Lung (tissue), 12 donors: ENCODE measurements around the gene ZNF14. TPM values are rescaled to one million over a fixed set of nuclear protein-coding genes. Genes with fewer than 3 reads are reported as not detected.
"Not testable (repeated sequence)": the region's sequence is repeated elsewhere in the genome, so short reads cannot be mapped to it uniquely, and the experiment has no call there.

Source experiments
- ATAC-seq: fragments of 200-7000 bp; cut with Tn5 transposase; one replicate; pipeline ENCODE4 v1.9.1; 2020; ENCODE audit warnings: moderate number of reproducible peaks; ENCODE audit not compliant: insufficient read depth, low FRiP score
- DNase-seq, 3 donors: peaks; one replicate each; pipeline ENCODE4 v3.0.0-alpha.2; 2013 to 2017
- H3K27ac ChIP-seq, 2 donors: one replicate each; pipeline ENCODE4 v1.5.1; 2013; ENCODE audit warnings: mild to moderate bottlenecking in 2 of 2, moderate library complexity in 2 of 2, control low read depth in 1 of 2, inconsistent platforms in 1 of 2, low read depth in 1 of 2, low read length in 1 of 2
- H3K27me3 ChIP-seq, 3 donors: one replicate each; pipeline ENCODE4 v1.5.1; 2013; ENCODE audit warnings: low read length in 2 of 3; ENCODE audit not compliant: control insufficient read depth in 3 of 3, insufficient read depth in 3 of 3
- H3K36me3 ChIP-seq, 4 donors: one replicate each; pipeline ENCODE4 v1.5.1; 2013; ENCODE audit warnings: low read length in 4 of 4, mild to moderate bottlenecking in 1 of 4, moderate library complexity in 1 of 4; ENCODE audit not compliant: control insufficient read depth in 4 of 4, insufficient read depth in 4 of 4
- H3K4me1 ChIP-seq, 5 donors: one replicate each; pipeline ENCODE4 v1.5.1; 2013; ENCODE audit warnings: low read length in 5 of 5, mild to moderate bottlenecking in 2 of 5, moderate library complexity in 1 of 5; ENCODE audit not compliant: control insufficient read depth in 5 of 5, insufficient read depth in 5 of 5
- H3K4me3 ChIP-seq: one replicate; pipeline ENCODE4 v1.5.1; 2013; ENCODE audit warnings: mild to moderate bottlenecking, control low read depth, moderate library complexity
- H3K9ac ChIP-seq, 2 donors: one replicate each; pipeline ENCODE4 v1.5.1; 2013; ENCODE audit warnings: low read length in 2 of 2, control low read depth in 1 of 2; ENCODE audit not compliant: insufficient read depth in 1 of 2
- H3K9me3 ChIP-seq, 4 donors: one replicate each; pipeline ENCODE4 v1.5.1; 2013; ENCODE audit warnings: low read length in 3 of 4, mild to moderate bottlenecking in 1 of 4, moderate library complexity in 1 of 4; ENCODE audit not compliant: control insufficient read depth in 4 of 4, insufficient read depth in 3 of 4
- CTCF ChIP-seq: IDR thresholded peaks from 2 replicates; pipeline ENCODE4 v1.5.1; 2012; ENCODE audit warnings: mild to moderate bottlenecking; ENCODE audit errors: control extremely low read depth, extremely low read depth
- WGBS, 2 donors: extraction: QIAGEN DNeasy Blood & Tissue Kit; methylation state at CpG; one replicate each; pipeline ENCODE4 v1.1.7; 2013; 5-methylcytosine and 5-hydroxymethylcytosine counted together
- polyA plus RNA-seq, 2 donors: library from polyadenylated mRNA; stranded (reverse); fragments of 200-250 nt; gene quantifications; one replicate each; pipeline ENCODE4 v1.2.1, GENCODE V29; 2013
- total RNA-seq, 2 donors: library from RNA; depleted of rRNA in 1 of 2; stranded (reverse); fragments of >200 nt in 1 of 2; gene quantifications; one replicate each; pipeline ENCODE4 v1.2.1, GENCODE V29; 2014 to 2021
- donor health status: control.
- donor health status: control.
- donor health status: Bipolar disorder and iron deficiency.
- donor health status: healthy.
- donor health status: DM: yes; HTN: yes; CAD: no.

ZNF14 gene
- total and polyA plus RNA-seq, 4 donors: 2.6 to 18.1 (median 3.9) TPM

DNA sequence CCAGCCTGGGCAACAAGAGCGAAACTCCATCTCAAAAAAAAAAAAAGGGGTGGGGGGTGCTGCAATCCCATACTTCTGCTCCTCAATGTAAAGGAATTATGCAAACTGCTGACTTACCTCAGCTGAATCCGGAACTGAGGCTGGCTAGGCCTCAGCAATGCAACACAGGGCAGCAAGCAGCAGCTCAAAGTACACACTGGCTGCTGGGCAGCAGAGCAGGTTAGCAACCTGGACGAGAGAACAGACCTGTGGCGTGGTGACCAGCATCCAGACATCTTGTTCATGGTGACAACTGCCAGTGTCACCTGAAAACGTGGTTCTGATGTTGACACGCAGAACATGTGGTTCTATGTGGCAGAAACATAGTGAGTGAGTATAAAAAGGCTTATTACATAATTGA, 28.1 kb downstream of the ZNF14 start:
- H3K9me3 ChIP-seq: peaks cover 11 to 56% (median 23%) of the 10 kb centered on the region in 4 donors
- DNase-seq: no peak
- no peak overlapping the region for H3K4me3 ChIP-seq
- 85 to 90% methylated on average over 5 to 6 of the region's 6 CpGs for WGBS, 2 donors
- H3K4me1 ChIP-seq: no peaks in the 10 kb centered on the region
- H3K36me3 ChIP-seq: peaks cover 6 to 29% (median 12%) of the 10 kb centered on the region in 4 donors
- no peak overlapping the region for H3K9ac ChIP-seq
- no peak overlapping the region for H3K27ac ChIP-seq
- ATAC-seq: no peak
- TF ChIP-seq CTCF: no peak
- H3K27me3 ChIP-seq: no peaks in the 10 kb centered on the region

- DNase-seq, H3K4me3 ChIP-seq, H3K4me1 ChIP-seq, H3K9ac ChIP-seq, H3K27ac ChIP-seq, H3K27me3 ChIP-seq, ATAC-seq: not testable (repeated sequence)
- WGBS, 2 donors: 88 to 90% methylated on average over 1 of the region's 1 CpG
- peaks cover 0 to 14% (median 9%) of the 10 kb centered on the region in 4 donors for H3K36me3 ChIP-seq
- H3K9me3 ChIP-seq: peaks cover 4 to 42% (median 11%) of the 10 kb centered on the region in 4 donors
Observed at GRCh38 chr19:19700493-19700892, 32.4 kb downstream of the ZNF14 start.

DNA sequence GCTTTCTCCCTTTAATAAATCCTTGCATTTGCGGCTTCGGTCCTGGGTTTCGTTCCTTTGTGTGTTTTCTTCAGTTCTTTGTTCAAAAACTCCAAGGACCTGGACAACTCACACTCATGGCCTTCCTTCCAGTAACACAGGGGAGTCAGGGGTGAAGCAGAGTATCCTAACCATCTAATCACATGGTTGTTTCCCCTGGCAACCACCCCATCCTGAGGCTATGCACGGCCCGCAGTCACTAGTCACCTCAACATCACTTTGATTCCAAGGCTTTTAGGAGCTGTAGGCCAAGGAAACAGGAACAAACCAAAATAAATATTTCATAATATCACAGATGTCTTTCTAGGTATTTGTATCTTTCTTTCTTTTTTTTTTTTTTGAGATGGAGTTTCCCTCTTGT, 35.3 kb downstream of the ZNF14 start:
- peaks cover 2 to 24% (median 7%) of the 10 kb centered on the region in 4 donors for H3K9me3 ChIP-seq
- WGBS, 2 donors: 91% methylated on average over 5 of the region's 5 CpGs
- ATAC-seq (no peak), DNase-seq (no peak)
- no peak overlapping the region for H3K9ac ChIP-seq
- H3K27ac ChIP-seq: no peak overlapping the region
- TF ChIP-seq CTCF: no peak
- H3K4me3 ChIP-seq: no peak overlapping the region
- H3K36me3 ChIP-seq: peaks cover 0 to 3% (median 0%) of the 10 kb centered on the region in 4 donors
- no peaks in the 10 kb centered on the region for H3K27me3 ChIP-seq
- no peaks in the 10 kb centered on the region for H3K4me1 ChIP-seq

DNA sequence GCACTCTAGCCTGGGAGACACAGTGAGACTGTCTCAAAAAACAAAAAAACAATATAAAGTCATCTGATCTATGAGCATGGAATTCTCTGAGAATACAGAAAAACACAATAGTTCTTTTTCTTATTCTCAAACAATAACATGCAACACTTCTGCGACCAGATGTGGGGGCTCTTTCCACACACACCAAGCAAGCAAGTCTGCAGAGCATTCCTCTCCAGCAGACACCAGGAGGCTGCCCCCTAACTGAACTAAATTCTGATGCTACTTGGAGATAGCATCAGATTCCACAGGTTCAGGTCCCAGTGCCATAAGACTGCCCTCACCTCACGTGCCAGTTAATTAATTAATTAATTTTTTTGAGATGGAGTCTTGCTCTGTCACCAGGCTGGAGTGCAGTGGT, 36.5 kb downstream of the ZNF14 start:
- DNase-seq (no peak), ATAC-seq (no peak)
- WGBS, 2 donors: 71 to 80% methylated on average over 2 of the region's 2 CpGs
- Histone ChIP-seq H3K9ac (no peak overlapping the region), H3K27ac (no peak overlapping the region), H3K27me3 (no peaks in the 10 kb centered on the region), H3K4me1 (no peaks in the 10 kb centered on the region), H3K36me3 (peaks cover 0 to 3% (median 0%) of the 10 kb centered on the region in 4 donors), H3K9me3 (peaks cover 2 to 20% (median 7%) of the 10 kb centered on the region in 4 donors), H3K4me3 (no peak overlapping the region)
- no peak for TF ChIP-seq CTCF
